Effector memory CD8-positive, alpha-beta T cell (primary cell): ENCODE data around the gene RSRP1.

Source experiments
- ATAC-seq: fragments of 150-1000 bp; cut with Tn5 transposase; replicated peaks from 2 replicates; pipeline ENCODE4 v1.10.0; 2021; ENCODE audit warnings: mild to moderate bottlenecking, moderate library complexity
- DNase-seq, 3 experiments: peaks; one replicate each; pipeline ENCODE4 v3.0.0; 2021
- H3K27ac Mint-ChIP-seq, 2 donors: one replicate each; pipeline ENCODE4 v1.8.0; 2022; ENCODE audit warnings: mild to moderate bottlenecking in 2 of 2, mixed read lengths in 2 of 2, moderate library complexity in 2 of 2
- H3K27me3 Mint-ChIP-seq, 2 donors: one replicate each; pipeline ENCODE4 v1.8.0; 2022; ENCODE audit warnings: mixed read lengths in 2 of 2
- H3K36me3 Mint-ChIP-seq: one replicate; pipeline ENCODE4 v1.8.0; 2022; ENCODE audit warnings: mild to moderate bottlenecking, moderate library complexity, mixed read lengths; ENCODE audit not compliant: insufficient read depth
- H3K4me1 Mint-ChIP-seq, 2 donors: one replicate each; pipeline ENCODE4 v1.8.0; 2022; ENCODE audit warnings: low read depth in 2 of 2, mixed read lengths in 2 of 2
- H3K4me3 Mint-ChIP-seq, 2 donors: one replicate each; pipeline ENCODE4 v1.8.0; 2022; ENCODE audit warnings: mild to moderate bottlenecking in 2 of 2, mixed read lengths in 2 of 2, moderate library complexity in 2 of 2
- H3K9me3 Mint-ChIP-seq, 2 donors: one replicate each; pipeline ENCODE4 v1.8.0; 2022; ENCODE audit warnings: mixed read lengths in 2 of 2

The RSRP1 gene

GRCh38 chr1:25219661-25220251 lies 27.5 kb downstream of the RSRP1 start:
- DNase-seq (no peak), ATAC-seq (no peak)
- H3K27me3 Mint-ChIP-seq, result no peaks in the 10 kb centered on the region
- H3K9me3 Mint-ChIP-seq, result no peaks in the 10 kb centered on the region
- H3K36me3 Mint-ChIP-seq, result peaks cover 44% of the 10 kb centered on the region
- H3K4me1 Mint-ChIP-seq, result peaks cover 4% of the 10 kb centered on the region in 2 donors
- H3K27ac Mint-ChIP-seq, result peak overlapping the region; percentile 6 to 39
- no peak overlapping the region for H3K4me3 Mint-ChIP-seq

DNA sequence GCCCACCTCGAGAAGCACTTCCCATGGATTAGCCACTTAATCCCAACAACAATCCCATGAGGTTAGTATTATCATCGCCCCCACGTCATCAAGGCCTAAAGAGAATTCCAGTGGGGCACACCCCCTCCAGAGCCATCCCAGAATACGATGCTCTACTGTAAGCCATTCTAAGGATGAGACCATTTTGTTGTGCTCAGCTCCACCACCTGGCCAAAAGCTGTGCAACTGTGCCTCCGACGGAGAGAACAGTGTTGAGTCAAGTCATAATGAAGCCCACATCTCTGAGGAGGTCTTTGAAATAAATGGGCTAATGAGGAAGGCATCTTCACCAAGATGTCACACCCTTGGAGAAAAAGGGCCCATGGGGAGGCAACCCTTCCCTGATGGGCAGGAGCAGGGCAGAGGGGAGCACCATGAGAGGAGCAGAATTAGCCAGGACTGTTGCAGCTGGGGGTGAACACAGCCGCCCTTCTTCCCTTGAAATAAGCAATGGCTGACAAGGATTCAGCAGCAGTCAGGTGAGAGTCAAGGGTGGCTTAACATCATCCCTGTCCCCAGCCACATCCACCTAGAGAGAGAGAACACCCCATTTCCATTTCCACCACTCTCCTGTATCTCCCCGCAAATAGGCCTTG lies 29.5 kb downstream of the RSRP1 start:
- no peaks in the 10 kb centered on the region for H3K27me3 Mint-ChIP-seq
- H3K27ac Mint-ChIP-seq, result peak overlapping the region; percentile 19 to 52

DNA sequence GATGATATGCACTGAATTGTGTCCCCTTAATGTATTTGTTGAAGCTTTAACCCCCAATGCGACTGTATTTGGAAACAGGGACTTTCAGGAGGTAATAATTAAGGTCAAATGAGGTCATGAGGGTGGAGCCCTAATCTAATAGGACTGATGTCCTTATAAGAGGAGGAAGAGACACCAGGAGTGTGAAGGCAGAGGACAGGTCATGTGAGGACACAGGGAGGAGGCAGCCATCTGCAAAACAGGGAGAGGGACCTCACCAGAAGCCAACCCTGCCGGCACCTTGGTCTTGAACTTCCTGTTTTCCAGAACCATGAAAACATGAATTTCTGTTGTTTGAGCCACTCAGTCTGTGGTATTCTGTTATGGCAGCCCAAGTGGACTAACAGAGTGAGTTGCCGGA lies 30.2 kb downstream of the RSRP1 start:
- Mint-ChIP-seq H3K4me3 (no peak overlapping the region), H3K36me3 (peaks cover 26% of the 10 kb centered on the region), H3K4me1 (peaks cover 4% of the 10 kb centered on the region in 2 donors), H3K27ac (peak overlapping the region in 1 of 2 donors; percentile 19), H3K27me3 (peaks cover 0 to 7% of the 10 kb centered on the region in 2 donors), H3K9me3 (no peaks in the 10 kb centered on the region)
- DNase-seq, result no peak
- no peak for ATAC-seq

More for the DNA sequence above, 29.5 kb downstream of the RSRP1 start:
- no peak for ATAC-seq
- Mint-ChIP-seq H3K4me1 (peaks cover 4% of the 10 kb centered on the region in 2 donors), H3K9me3 (no peaks in the 10 kb centered on the region), H3K36me3 (peaks cover 33% of the 10 kb centered on the region), H3K4me3 (no peak overlapping the region)
- no peak for DNase-seq

GRCh38 chr1:25216123-25216522 lies 31.1 kb downstream of the RSRP1 start:
- DNase-seq (no peak), ATAC-seq (no peak)
- Mint-ChIP-seq H3K36me3 (peaks cover 18% of the 10 kb centered on the region), H3K27ac (no peak overlapping the region), H3K27me3 (peaks cover 3 to 15% of the 10 kb centered on the region in 2 donors), H3K4me3 (no peak overlapping the region), H3K9me3 (no peaks in the 10 kb centered on the region), H3K4me1 (peaks cover 4% of the 10 kb centered on the region in 2 donors)

DNA sequence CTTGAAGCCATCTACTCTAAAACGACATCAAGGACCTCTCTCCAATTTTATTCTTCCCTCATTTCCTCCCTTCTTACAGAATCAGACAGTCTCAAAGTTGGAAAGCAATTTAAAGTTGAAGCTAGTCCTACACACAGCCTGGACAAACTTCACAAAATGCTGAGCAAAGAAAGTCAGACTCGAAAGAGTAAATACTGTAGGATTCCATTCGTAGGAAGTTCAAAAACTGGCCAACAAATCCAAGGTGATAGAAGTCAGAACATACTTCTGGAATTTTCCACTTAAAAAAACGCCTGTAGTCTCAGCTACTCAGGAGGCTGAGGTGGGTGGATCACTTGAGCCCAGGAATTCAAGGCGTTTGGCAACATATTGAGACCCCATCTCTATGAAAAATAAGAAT lies 34.5 kb downstream of the RSRP1 start:
- Mint-ChIP-seq H3K27me3 (peaks cover 20 to 39% of the 10 kb centered on the region in 2 donors), H3K4me1 (peaks cover 2 to 4% of the 10 kb centered on the region in 2 donors), H3K27ac (no peak overlapping the region), H3K4me3 (no peak overlapping the region), H3K36me3 (peaks cover 5% of the 10 kb centered on the region), H3K9me3 (no peaks in the 10 kb centered on the region)
- DNase-seq (no peak), ATAC-seq (no peak)

DNA sequence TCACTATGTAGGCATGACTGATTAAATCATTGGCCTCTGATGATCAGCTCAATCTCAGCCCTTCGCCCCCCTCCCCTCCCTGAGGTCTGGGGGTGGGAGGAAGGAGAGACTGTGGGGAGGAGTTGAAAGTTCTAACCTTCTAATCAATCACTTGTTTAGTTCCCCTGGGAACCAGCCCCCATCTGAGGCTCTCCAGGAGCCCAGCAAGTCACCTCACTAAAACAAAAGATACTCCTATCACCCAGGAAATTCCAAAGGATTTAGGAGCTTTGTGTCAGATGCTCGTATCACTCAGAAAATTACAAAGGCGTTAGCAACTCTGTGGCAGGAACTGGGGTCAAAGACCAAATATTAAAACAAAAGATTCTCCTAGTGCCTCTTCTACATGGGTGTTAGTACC lies 36.5 kb downstream of the RSRP1 start:
- Mint-ChIP-seq H3K36me3 (peaks cover 5% of the 10 kb centered on the region), H3K4me1 (no peaks in the 10 kb centered on the region), H3K9me3 (no peaks in the 10 kb centered on the region), H3K4me3 (no peak overlapping the region), H3K27me3 (peaks cover 20 to 39% of the 10 kb centered on the region in 2 donors), H3K27ac (no peak overlapping the region)
- DNase-seq (no peak), ATAC-seq (no peak)

DNA sequence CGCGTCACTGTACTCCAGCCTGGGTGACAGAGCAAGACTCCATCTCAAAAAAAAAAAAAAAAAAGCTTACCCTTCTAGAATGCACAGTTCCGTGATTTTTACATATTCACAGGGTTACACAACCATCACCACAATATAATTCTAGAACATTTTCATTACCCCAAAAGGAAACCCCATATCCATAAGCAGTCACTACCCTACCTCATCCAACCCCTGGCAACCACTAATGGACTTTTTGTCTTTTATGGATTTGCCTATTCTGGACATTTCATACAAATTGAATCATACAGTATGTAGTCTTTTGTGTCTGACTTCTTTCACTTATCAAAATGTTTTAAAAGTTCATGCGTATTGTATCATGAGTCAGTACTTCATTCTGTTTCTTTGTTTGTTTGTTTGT lies 37.7 kb downstream of the RSRP1 start:
- ATAC-seq, result no peak
- Mint-ChIP-seq H3K4me1 (no peaks in the 10 kb centered on the region), H3K27ac (no peak overlapping the region)

DNA sequence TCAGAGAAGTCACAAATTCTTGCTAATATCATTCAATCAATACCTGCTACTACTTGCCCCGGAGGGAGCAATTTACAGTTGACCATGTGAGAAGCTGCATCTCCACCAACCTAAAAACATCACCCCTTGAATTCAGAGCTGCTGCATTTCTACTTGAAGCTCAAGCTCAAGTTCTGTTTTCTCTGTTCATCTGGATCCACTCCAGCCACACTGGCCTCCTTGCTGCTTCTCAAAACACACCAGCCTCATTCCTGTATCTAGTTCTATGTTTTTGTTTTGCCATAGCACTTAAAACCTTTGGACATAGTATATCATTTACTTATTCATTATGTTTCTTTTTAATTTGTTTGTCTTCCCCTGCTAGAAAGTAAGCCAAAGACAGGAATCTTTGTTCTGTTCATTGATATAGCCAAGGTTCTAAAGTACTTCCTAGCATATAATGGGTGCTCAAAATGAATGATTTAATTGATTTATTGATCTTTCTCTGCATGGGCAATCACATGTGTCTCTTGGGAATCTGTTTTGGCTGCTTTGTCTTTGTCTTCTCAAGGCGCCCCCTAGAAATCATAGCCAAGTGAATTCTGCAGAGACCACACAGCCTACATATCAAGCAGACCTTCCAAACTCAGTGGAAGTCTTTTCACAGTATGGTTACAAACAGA lies 38.6 kb downstream of the RSRP1 start:
- no peak overlapping the region for H3K27ac Mint-ChIP-seq
- ATAC-seq (no peak), DNase-seq (no peak)
- H3K27me3 Mint-ChIP-seq, result peaks cover 20 to 39% of the 10 kb centered on the region in 2 donors
- H3K4me1 Mint-ChIP-seq, result no peaks in the 10 kb centered on the region
- H3K9me3 Mint-ChIP-seq, result no peaks in the 10 kb centered on the region
- H3K4me3 Mint-ChIP-seq, result no peak overlapping the region
- H3K36me3 Mint-ChIP-seq, result peaks cover 5% of the 10 kb centered on the region

More for the DNA sequence above, 37.7 kb downstream of the RSRP1 start:
- Mint-ChIP-seq H3K27me3 (peaks cover 20 to 39% of the 10 kb centered on the region in 2 donors), H3K9me3 (no peaks in the 10 kb centered on the region), H3K4me3 (no peak overlapping the region), H3K36me3 (peaks cover 5% of the 10 kb centered on the region)
- DNase-seq, result no peak

DNA sequence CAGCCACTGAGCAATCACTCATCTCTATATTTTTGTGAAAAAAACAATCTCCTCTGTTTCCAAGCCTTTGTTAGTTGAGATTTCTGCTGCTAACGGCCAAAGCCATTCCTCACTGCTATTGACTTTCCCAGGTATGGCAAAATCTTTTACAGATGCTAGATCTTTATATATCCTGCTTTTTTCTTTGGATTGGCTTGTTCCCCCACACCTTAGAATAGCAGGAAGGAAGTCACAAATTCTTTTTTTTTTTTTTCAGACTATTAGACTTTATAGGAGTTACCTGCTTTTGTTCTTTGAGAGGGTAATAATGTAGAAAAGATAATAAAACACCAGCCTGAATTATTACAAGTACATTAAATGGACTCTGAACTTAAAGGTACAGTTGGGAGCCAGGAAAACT lies 39.2 kb downstream of the RSRP1 start:
- Mint-ChIP-seq H3K9me3 (no peaks in the 10 kb centered on the region), H3K4me1 (no peaks in the 10 kb centered on the region)

GRCh38 chr1:25206201-25206600 lies 41.1 kb downstream of the RSRP1 start:
- H3K4me3 Mint-ChIP-seq, result no peak overlapping the region
- H3K9me3 Mint-ChIP-seq, result no peaks in the 10 kb centered on the region
- H3K27me3 Mint-ChIP-seq, result peaks cover 18 to 29% of the 10 kb centered on the region in 2 donors
- H3K4me1 Mint-ChIP-seq, result no peaks in the 10 kb centered on the region
- H3K36me3 Mint-ChIP-seq, result peaks cover 5% of the 10 kb centered on the region
- H3K27ac Mint-ChIP-seq, result no peak overlapping the region
- DNase-seq (no peak), ATAC-seq (no peak)

More for the DNA sequence above, 39.2 kb downstream of the RSRP1 start:
- Mint-ChIP-seq H3K4me3 (no peak overlapping the region), H3K36me3 (peaks cover 5% of the 10 kb centered on the region), H3K27me3 (peaks cover 20 to 39% of the 10 kb centered on the region in 2 donors), H3K27ac (no peak overlapping the region)
- no peak for ATAC-seq
- DNase-seq, result no peak

DNA sequence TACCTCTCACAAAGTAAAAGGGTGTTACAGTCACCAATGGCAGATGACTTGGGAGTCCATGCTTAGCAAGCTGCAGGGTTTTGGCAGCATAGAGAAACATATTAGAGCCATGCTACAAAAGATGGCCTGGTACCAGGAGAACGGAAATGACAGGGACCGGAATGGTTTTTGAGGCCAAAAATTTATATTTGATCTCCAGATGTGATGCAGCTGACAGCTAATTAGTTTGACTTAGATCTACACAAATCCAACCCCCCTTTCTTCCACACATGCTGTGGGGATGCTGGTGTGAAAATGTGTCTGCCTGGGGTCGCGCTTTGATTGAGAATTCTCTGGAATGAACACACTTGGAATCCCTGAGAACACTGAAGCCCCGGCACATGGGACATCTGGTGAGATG lies 41.5 kb downstream of the RSRP1 start:
- no peak for DNase-seq
- ATAC-seq, result no peak
- Mint-ChIP-seq H3K27me3 (peaks cover 15 to 29% of the 10 kb centered on the region in 2 donors), H3K9me3 (no peaks in the 10 kb centered on the region), H3K4me3 (no peak overlapping the region), H3K36me3 (peaks cover 5% of the 10 kb centered on the region), H3K27ac (no peak overlapping the region), H3K4me1 (no peaks in the 10 kb centered on the region)

DNA sequence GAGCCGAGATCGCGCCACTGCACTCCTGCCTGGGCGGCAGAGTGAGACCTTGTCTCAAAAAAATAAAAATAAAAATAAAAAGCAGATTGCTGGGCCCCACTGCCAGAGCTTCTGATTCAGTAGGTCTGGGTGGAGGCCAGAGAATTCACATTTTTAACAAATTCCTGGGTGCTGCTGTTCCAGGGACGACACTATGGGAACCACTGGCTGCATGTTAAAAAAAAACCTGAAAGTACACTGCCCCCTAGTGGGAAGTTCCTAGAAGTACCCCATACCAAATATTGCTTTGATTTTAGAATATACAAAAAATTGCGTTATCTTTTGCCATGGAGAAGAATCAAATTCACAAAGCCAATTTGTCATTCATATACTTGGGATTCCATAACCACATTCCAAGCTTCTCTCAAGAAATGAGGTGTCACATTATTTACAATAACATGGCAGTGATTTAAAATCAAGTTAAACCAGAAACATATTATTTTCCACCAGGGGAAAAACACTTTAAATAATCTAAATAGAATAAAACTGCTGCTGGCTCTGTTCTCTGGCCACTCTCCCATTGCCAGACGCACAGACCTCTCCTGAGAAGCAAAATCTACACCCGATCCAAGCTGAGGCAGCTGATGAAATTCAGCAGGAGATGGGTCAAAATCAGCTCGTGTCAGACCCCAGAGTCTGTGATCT lies 42.3 kb downstream of the RSRP1 start:
- peak overlapping the region in 1 of 2 donors; percentile 38 for H3K27ac Mint-ChIP-seq
- no peaks in the 10 kb centered on the region for H3K4me1 Mint-ChIP-seq
- no peak overlapping the region for H3K4me3 Mint-ChIP-seq
- peaks cover 11 to 23% of the 10 kb centered on the region in 2 donors for H3K27me3 Mint-ChIP-seq
- H3K36me3 Mint-ChIP-seq, result peaks cover 5% of the 10 kb centered on the region
- DNase-seq (peak; percentile 39 to 43 (median 39)), ATAC-seq (peak; percentile 66)
- no peaks in the 10 kb centered on the region for H3K9me3 Mint-ChIP-seq

- H3K4me3 Mint-ChIP-seq, result no peak overlapping the region
- no peaks in the 10 kb centered on the region for H3K9me3 Mint-ChIP-seq
- no peak for DNase-seq
- ATAC-seq, result no peak
- H3K4me1 Mint-ChIP-seq, result peaks cover 6 to 9% of the 10 kb centered on the region in 2 donors
- peaks cover 0 to 17% of the 10 kb centered on the region in 2 donors for H3K27me3 Mint-ChIP-seq
- no peak overlapping the region for H3K27ac Mint-ChIP-seq
- no peaks in the 10 kb centered on the region for H3K36me3 Mint-ChIP-seq
Observed at GRCh38 chr1:25201006-25201405, 46.2 kb downstream of the RSRP1 start.
